ENCODE measurements around the gene CYBA.

The CYBA gene

DNA sequence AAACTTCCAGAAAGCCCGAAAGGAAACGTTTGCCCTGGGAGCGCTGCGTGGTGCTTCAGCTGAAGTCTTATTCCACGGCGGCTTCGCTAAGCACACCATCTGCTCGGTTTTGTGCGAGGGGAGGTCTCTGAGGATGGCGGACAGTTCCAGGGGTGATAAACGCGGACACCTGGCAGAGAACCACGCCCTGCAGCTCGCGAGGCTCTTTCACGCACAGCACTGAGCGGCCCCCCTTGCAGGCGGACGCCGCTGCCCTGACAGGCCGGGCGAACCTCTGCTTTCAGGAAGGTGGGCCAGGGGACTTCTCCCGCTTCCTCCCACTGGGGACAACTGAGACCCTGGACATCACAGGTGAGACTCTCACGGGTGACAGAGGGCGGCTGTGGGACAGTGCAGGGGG lies 8.3 kb upstream of the CYBA start:
- no peak for DNase-seq

DNA sequence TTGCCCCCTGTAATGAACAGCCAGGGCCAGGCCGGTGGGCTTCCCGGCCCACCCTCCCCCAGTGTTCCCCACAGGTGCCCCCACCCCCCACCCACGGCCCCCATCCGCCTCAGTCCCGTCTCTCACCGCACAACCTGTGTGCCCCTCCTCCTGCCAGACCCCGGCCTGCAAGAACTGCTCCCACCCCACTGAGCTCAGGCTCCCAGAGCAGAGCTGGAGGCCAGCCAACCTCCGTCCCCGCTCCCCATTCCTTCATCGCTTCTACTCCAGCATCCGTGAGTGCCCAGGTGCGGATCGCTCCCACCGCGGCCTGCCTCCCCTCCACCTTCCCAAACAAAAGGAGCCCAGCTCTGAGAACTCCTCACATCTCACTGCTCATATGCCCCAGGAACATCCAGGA lies 7.9 kb upstream of the CYBA start:
- no peak for DNase-seq

DNA sequence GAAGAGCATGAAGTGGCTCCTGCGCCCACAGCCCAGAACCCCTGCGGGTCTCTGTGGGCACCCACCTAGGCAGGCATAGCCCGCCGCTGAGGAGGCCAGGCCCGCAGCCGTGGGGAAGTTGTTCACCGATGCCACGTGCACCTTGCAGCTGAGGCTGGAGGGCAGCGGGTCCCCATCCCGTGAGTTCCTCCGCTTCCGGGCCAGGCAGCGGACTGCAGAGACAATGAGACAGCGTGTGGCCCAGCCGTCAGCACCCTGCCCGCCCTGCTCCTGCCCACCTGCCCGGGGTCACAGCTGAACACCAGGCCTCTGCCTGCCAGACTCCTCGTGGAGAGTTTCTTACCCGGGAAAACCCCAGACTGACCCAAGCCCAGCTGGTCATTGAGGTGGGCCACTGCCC lies 6.5 kb upstream of the CYBA start:
- no peak for DNase-seq

DNA sequence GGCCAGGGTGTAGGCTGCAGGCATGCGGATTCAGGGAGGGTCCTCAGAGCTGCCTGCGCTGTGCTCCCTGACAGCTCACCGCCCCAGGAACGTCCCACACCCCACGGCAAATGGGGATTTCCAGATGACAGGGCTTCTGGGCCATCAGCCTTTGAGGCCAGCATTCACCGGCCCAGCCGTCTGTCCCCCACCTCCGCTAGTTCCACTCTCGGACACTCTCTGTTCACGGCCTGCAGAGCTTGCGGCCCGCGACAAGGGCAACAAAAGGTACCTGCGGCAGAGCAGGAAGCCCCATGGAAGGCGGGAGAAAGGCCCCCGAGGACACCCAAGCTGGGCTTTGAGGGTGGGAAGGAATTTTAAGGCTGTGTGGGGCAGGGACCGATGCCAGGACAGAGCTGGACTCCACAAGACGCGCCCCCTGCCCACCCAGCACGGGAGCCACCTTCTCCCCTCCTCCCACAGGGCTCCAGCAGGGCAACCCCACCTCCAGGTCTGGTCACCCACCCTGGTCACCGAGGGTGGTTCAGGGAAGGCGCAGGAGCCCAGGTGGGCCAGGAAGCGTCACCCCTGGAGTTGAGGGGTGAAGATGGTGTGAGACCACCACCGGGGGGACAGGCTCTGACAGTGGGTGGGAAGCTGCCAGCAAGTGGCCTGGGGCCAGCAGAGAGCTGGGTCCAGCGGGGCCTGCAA lies 5.6 kb upstream of the CYBA start:
- no peak for DNase-seq

DNA sequence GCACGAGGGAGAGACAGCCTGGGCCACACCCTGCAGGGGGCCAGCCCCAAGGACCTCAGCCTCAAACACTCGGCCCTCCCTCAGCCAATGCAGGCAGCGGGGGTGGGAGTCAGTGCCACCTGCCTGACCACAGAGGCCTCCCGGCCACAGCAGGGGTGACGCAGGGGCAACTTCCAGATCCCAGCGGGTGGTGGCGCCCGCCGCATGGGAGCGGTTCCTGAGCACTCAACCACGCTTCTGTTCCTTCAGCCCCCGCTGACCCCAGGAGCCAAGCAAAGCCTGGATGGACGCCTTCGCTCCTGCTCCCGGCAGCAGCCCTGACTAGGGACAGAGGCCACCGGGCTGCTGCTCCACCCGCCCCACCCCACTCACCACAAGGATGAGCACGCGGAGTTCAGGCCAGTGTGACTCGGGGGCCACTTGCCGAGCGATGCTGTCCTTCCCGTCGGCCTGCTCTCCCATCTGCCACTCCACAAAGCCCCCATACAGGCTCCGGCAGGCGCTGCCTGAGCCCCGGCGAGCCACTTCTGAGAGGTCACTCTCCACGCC lies 5.0 kb upstream of the CYBA start:
- DNase-seq, result no peak

DNA sequence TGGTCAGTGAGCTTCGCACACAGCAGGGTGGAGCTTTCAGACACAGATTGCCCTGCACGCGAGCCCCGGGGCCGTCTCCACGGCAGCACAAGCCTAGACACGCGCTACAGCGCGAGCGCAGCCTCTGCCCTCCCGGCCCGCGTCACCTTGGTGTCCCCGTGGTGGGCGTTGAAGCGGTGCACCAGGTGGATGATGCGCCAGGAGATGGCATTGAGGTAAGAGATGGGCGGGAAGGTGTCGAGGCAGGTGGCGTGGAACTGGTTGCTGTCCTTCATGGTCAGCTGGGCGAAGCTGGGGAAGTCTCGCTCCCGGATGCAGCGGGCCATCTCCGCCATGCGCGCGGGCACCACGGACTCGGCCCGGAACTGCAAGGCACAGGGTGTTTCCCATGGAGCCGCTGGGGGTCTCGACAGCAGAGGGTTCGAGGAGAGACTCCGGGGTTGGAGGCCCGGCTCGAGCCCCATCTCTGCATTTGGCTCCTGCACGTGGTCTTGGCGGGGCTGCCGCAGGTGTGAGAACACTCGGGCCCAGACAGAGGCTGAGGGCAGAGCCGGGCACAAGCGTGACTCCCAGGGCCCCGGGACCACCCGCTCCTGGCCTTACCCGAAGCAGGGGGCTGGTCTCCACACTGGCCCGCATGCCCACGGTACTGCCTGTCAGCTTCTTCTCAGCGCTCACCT lies 4.3 kb upstream of the CYBA start:
- DNase-seq, result no peak

DNA sequence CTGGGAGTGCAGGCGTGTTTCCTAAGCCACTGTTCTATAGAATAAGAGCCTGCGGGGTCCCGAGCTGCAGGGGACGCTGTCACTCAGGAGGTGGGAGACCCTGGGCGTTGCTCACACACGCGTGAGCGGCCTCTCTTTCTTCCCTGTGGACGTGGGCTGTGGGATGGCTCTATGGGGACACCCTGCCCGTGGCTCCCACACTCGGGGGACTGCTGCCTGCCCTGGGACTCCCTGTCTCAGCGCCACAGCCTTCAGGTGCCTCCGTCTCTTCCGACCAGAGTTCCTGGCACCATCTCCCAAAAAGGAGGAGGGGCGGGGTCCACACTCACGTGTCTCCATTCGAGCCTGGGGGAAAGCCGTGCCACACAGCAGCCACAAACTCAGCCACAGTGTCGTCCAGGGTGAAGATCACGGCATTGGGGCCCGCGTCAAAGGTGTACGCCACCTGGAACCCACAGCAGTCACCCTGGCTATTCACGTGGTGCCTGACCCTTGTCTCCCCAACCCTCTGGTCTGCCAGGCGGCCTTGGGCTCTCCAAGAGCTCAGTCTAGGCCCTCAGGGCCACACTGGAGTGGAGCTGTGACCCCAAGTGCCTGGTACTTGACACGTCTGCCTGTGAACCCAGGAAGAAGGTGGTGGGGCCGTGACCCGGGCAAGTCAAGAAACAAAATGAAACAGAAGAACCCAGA lies 3.7 kb upstream of the CYBA start:
- DNase-seq, result no peak

DNA sequence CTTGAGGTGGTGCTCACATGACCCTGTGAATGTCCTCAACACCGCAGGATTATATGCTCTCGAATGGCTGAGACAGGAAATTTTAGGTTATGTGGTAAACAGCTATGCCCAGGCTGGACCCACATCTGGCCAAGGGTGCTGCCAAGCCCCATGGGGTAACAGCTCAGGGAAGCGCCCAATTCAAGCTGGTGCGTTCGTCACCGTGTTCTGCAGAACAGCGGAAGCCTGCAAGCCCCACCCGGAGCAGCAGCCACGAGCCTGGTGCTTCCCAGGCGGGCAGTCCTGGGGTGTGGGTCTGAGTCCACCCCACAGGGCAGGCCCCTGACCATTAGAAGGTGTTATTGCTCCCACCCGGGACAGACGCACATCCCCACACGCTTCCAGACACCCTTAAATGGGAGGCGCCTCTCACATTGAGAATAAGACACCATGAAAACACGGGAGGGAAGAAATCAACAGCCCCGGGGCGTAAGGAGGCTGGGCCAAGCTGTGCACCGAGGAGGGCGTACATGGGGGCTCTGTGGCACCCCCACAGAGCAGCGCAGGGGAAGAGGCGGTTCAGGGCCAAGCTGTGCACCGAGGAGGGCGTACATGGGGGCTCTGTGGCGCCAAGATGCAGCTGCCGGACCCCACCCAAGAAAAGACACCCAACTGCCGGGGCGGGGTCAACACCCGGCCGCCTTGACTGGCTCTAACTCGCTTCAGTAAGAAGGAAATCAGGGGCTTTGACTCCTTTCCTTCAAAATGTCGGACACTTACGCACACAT lies 2.9 kb upstream of the CYBA start:
- no peak for DNase-seq

DNA sequence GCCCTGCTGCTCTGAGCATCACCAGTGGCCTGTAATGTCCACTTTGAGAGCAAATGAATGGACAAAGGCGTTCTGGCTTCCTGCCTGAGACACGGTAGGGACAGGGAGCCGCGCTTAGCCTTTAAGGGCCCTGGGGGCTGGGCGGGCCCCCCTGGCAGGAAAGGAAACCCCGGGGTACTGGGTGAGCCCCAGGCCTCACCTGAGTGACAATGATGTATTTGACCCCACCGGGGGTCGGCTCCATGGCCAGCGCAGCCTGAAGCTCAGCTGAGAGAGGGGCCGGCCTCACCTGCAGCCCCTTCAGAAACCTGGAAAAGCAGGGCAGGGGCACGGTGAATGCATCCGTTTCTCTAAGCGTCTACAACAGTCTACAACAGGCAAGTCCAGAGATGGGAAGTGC lies 2.2 kb upstream of the CYBA start:
- no peak for DNase-seq

DNA sequence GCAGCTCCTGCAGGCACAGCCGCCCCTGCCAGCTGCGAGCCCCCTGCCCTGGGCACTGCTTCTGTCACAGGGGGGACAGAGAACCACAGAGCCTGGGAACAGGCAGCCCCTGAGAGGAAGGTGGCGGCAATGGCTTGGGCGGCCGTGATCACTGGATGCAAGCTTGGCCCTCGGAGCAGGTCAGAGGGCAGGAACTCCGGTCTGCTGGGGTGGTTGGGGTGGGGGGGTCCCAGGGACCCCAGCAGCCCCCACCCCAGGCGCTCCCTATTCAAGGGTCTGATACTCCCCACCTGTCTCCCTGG lies 1.9 kb upstream of the CYBA start:
- DNase-seq, result no peak

DNA sequence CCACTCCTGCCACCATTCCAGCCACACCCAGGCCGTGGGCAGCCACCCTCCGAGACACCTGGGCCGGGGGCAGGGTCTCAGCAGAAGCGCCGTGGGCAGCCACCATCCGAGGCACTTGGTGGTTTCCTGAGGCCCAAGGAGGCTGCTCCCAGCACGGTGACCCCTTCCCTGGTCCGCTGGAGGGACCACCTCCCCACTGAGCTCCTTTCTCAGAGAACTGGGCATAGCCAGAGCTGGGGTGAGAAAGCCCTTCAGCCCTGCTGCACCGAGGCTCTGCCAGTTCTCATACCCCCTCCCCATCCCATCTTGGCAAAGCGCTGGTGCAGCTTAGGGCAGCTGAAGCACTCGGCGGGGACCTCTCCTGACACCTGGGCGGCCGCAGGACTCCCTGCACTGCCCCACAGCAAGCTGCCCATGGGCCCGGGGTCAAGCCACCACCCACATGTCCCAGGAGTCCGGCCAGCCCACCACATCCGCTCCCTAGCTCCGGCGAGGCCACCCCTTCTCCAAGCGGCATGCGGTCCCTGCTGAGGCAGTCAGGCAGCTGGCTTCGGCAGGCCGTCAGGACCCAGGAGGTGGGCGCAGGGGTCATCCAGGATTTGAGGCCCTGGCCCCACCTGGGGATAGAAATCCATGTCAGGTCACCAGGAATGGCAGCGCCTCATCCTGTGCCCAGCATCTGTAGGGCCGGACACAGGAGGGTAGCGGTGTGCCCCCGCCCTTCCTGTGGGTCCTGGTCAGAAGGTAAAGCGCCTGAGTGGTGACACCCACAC lies 1.3 kb upstream of the CYBA start:
- no peak for DNase-seq

DNA sequence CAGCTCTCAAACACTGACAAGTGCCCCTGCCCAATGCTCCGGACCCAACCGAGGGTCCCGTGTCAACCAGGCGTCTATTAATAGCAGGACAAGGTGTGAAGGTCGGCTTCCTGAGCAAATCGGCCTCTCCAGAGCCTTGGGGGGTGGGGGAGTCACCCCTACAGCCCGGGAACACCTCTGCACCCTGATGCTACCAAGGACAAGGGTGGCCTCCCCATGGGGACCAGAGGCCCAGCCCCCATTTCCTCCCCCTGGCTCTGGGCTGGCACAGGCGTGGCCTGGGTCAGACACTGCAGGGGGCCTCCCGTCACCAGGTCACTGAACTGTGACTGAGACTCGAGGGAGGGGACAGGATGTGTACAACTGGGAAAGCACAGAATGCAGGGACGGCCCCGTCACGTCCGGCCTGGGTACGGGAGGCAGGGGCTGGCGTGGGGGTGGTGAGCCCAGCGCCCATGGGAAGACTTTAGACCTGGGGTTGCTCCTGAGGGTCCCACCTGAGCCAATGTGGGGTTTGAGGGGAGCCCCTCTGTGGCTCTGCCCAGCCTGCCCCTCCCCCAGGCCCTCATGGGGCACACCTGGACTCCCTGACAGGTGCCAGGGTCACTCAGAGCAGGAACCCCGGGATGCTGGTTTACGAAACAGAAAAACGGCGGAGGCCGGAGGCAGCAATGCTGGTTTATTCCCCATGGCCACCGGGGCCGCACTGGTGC lies 579 bp upstream of the CYBA start:
- peak; percentile 48 to 64 for DNase-seq

DNA sequence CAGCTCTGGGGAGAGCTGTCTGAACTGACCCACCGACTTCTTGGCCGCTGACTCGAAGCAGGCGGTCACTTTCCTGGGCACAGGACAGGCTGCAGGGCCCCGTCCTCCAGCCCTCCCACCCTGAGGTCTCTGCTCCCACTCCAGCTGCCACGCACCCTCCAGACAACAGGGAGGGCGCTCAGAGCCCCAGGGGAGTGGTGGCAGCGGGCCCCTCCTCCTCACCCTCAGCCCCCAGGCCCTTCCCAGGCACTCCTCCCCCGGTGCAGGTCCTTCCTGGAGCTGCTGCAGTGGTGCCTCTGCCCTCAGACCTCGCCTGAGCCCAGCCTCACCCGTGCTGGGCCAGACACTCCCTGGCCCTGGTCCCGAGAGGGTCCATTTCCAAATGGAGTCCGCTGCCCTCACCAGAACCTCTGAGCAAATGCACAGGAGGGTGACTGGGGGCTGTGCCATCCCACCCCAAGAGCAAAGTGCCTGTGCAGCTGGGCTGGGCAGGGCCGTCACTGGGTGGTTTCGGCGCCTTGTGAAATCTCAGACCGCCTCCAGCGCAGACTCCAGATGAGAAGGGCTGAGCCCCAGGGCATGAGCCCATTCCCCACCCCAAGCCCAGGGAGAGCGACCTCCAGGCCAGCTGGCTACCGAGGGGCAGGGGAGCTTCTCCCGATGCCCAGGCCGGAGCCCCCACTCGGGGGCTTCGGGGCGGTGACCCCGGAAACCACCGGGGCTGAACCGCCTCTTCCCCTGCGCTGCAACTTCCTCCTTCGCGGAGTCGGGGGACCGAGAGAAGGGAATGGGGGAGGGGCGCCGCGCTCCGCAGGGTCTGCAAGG lies 717 bp downstream of the CYBA start:
- peak in 1 of 2 experiments; percentile 23 for DNase-seq

DNA sequence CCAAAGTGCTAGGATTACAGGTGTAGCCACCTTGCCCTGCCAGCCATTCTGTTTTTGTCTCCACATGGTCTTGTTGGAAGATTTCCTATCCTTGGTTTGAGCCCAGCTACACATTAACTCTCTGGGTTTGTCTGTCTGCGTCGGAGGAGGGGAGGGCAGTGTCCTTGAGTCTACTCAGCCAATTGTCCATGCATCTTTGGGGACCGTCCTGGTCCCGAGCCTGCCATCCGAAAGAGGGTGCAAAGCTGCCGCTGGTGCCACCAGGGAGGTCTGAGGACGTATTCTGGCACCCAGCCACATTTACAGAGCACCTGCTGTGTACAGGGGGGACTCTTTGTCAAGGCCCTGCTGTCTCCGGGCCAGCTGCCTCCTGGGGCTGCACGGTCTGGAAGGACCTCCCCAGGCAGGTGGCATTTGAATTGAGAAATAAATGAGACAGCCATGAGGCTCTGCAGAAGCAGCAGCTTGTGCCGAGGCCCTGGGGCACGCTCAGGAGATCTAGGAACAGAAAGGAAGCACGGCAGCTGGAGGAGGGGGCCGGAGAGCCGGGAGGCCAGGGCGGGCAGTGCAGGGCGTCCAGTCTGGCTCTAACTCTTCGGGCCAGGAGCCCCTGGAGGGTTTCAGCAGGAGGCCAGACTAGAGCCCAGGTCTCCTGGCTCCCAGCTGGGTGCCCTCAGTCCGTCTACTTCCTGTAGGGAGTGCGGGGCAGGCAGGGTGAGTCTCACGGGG lies 1.5 kb downstream of the CYBA start:
- DNase-seq, result peak; percentile 63 to 84

DNA sequence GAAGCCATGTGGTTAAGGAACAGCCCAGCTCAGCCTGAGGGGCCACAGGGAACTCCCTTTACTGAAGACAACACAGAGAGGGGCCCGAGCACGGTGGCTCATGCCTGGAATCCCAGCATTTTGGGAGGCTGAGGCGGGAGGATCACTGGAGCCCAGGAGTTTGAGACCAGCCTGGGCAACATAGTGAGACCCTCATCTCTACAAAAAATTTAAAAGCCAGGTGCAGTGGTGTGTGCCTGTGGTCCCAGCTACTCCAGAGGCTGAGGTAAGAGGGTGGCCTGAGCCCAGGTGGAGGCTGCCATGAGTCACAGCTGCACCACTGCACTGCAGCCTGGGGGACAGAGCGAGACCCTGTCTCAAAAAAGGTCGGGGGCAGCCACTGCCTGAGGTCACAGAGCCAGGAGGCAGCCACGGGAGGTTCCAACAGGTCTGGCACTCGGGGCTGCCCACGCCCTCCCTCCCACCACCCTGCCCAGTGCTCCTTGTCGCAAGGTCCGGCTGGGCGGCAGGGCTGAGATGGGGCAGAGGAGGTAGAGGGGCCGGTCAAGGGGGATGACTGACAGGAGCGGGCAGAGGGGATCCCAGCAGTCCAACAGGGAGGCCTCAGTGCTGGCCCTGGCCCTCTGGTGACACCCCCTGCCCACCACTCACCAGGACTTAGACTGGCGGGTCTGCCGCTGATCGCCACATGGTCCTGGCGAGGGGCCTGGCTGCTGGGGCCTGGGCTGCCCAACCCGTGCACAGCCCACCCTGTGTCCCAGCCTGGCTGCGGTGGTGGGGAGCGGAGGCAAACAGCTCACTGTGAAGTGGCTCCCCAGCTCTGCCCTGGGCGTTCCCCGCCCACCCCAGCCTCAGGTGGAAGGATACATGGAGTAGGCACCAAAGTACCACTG lies 3.4 kb downstream of the CYBA start:
- no peak for DNase-seq

DNA sequence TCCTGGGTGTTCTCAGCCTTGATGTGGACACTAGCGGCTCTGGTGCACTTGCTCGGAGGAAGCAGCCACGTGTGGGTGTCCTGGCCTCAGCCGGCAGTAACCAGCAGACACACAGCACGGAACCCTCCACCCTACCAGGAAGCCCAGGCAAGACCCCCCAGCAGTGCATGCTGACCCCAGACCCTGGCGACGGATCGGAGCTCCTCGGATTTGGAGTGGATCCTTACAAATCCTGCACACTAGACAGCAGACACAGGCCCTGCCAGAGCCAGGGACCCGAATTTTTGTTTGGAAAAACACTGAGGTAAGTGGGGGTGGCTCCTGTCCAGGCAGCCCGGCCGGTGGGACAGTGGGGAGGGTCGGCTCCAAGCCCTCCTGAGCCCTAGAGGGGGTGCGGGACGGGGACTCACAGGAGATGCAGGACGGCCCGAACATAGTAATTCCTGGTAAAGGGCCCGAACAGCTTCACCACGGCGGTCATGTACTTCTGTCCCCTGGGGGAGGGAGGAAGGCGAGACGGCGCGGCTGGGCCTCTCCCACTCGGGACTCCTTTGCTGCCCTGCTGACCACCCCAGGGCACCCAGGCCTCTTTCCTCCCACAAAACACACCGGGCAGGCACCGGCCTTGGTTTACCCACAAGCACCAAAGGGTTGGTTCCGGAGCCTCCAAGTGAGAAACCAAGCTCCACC lies 4.4 kb downstream of the CYBA start:
- DNase-seq, result no peak

DNA sequence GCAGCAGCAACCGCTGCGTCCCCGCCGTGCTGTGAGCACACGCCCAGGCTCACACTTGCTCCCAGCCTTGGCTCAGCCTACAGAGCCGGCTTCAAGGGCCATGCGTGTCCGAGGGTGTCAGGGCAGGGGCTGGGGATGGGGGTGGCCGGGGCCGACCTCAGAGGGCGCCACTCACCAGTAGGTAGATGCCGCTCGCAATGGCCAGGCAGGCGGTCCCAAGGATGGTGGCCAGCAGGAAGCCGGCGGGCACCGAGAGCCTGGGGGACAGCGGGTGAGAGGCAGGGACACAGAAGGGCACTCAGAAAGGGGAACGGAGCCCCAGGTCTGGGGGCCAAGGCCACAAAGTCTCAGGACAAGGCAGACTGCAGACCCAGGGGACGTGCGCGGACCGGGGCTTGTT lies 4.9 kb downstream of the CYBA start:
- DNase-seq, result no peak

DNA sequence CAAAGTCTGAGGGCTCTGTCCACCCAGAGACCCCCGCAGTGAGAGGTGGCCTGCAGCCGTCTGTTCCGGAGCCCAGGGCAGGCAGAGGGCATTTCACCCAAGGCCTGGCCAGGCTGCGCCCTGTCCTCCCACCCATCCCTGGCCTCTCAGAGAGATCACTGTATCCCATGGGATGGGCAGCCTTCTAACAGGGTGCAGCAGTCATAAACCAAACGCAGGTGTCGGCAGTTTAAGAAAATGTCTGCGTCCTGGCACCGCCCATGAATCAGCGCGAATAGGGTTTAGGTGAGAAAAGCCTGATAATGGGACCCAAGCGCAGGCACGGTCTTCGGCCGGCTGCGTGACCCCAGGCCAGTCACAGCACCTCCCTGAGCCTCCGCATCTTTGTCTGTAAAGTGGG lies 5.4 kb downstream of the CYBA start:
- DNase-seq, result no peak

DNA sequence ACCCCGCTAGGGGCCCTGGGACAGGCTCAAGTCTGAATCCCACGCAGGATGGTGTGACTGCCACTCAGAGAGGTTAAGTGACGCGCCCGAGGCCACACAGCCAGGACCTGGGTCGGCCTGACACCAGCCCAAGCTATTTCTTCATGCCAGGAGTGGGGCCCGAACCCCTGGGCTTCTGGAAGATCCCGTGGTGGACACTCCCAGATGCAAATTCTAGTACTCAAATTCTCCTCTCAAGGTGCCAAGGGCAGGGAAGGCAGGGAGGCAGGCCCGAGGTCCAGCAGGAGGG lies 7.3 kb downstream of the CYBA start:
- no peak for DNase-seq
